Peyer's patch (tissue), 4 donors: Measurements from ENCODE around the gene MYOF. TPM values are rescaled to one million over a fixed set of nuclear protein-coding genes. Genes with fewer than 3 reads are reported as not detected.

Source experiments
- DNase-seq, 3 donors: peaks; one replicate each; pipeline ENCODE4 v3.0.0-alpha.2; 2017 to 2019
- H3K27ac ChIP-seq, 4 donors: fragments of 200-600 bp; sonication (generic); one replicate each; pipeline ENCODE4 v1.5.1; 2016 to 2019
- H3K27me3 ChIP-seq, 2 donors: fragments of 200-600 bp; sonication (generic); one replicate each; pipeline ENCODE4 v1.5.1; 2019
- H3K36me3 ChIP-seq, 3 donors: fragments of 200-600 bp; sonication (generic); one replicate each; pipeline ENCODE4 v1.5.1; 2016 to 2019
- H3K4me1 ChIP-seq, 4 donors: fragments of 200-600 bp; sonication (generic); one replicate each; pipeline ENCODE4 v1.5.1; 2016 to 2019
- H3K4me3 ChIP-seq, 4 donors: fragments of 200-600 bp; sonication (generic); 1 replicate in 3 of 4; 2 replicates in 1 of 4; pipeline ENCODE4 v1.5.1; 2016 to 2019; ENCODE audit warnings: mild to moderate bottlenecking in 1 of 4
- H3K9me3 ChIP-seq, 4 donors: fragments of 200-600 bp; sonication (generic); one replicate each; pipeline ENCODE4 v1.5.1; 2016 to 2019; ENCODE audit warnings: mild to moderate bottlenecking in 1 of 4
- POLR2A ChIP-seq, 2 donors: fragments of 450-650 bp; IDR thresholded peaks; one replicate each; pipeline ENCODE4 v1.5.1; 2017; ENCODE audit warnings: antibody characterized with exemption in 2 of 2, mild to moderate bottlenecking in 2 of 2, moderate library complexity in 2 of 2
- small RNA-seq, 2 donors: library from RNA; depleted of rRNA; stranded (forward); fragments of <200 nt; gene quantifications; one replicate each; pipeline ENCODE3, GENCODE V24; 2016
- total RNA-seq, 4 donors: library from RNA; depleted of rRNA; stranded (reverse); fragments of >200 nt; gene quantifications; one replicate each; pipeline ENCODE4 v1.1.0, GENCODE V29; 2016
- TF ChIP-seq, protein P1 (sequence below), 6 experiments: fragments of 450-650 bp in 4 of 6; fragments of 200-600 bp in 2 of 6; sonication (generic) in 1 of 6; IDR thresholded peaks; one replicate each; pipeline ENCODE4 v1.5.1; 2017 to 2019; ENCODE audit warnings: antibody characterized with exemption in 6 of 6, mild to moderate bottlenecking in 3 of 6, moderate library complexity in 1 of 6

The MYOF gene
- total RNA-seq, 4 donors from 2014 or later = 15.1 to 52.8 (median 24.4) TPM

DNA sequence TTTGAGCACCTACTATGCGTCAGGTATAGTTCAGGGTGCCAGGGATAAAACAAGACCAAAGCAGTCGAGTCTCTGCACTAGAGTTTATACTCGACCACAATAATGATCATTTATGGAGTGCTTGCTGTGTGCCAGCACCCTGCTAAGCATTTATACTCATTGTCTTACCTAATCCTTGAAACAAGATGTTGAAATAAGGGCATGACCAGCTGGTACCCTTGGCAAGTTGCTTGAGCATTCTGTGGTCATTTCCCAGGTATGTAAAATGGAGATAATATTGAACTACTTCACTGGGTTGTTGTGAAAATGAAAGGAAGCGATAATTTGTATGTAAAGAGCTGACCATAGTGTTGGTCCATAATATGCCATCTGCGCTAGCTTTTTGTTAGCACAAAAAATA is 223.0 kb downstream of the MYOF start:
- Histone ChIP-seq H3K27ac (no peak overlapping the region), H3K27me3 (no peaks in the 10 kb centered on the region), H3K4me1 (no peaks in the 10 kb centered on the region), H3K9me3 (no peaks in the 10 kb centered on the region), H3K36me3 (no peaks in the 10 kb centered on the region), H3K4me3 (no peak overlapping the region)
- TF ChIP-seq, protein P1, sequence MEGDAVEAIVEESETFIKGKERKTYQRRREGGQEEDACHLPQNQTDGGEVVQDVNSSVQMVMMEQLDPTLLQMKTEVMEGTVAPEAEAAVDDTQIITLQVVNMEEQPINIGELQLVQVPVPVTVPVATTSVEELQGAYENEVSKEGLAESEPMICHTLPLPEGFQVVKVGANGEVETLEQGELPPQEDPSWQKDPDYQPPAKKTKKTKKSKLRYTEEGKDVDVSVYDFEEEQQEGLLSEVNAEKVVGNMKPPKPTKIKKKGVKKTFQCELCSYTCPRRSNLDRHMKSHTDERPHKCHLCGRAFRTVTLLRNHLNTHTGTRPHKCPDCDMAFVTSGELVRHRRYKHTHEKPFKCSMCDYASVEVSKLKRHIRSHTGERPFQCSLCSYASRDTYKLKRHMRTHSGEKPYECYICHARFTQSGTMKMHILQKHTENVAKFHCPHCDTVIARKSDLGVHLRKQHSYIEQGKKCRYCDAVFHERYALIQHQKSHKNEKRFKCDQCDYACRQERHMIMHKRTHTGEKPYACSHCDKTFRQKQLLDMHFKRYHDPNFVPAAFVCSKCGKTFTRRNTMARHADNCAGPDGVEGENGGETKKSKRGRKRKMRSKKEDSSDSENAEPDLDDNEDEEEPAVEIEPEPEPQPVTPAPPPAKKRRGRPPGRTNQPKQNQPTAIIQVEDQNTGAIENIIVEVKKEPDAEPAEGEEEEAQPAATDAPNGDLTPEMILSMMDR (IDR thresholded peaks at IDR 0.05) = no peak
- no peak for TF ChIP-seq POLR2A (IDR thresholded peaks at IDR 0.05)
- no peak for DNase-seq

Small RNA genes within 50 kb of the gene (small RNA-seq; reads per million reads assigned to genes)
- 0 to 0.06 reads per million in 2 donors for gene RNA5SP323

Other genes starting within 250 kb of the MYOF start
- gene CEP55, start 14.3 kb upstream of the MYOF start, total RNA-seq = 10 to 100 TPM in 1 of 4 donors, 1 to 10 TPM in 3; 1.1 to 32.2 (median 4.5) TPM
- gene FFAR4, start 84.3 kb upstream of the MYOF start, total RNA-seq = 1 to 10 TPM in 2 of 4 donors, under 1 TPM in 1, not detected in 1; 0.80 to 2.5 (median 2.3) TPM
- gene RBP4, start 118.9 kb upstream of the MYOF start, total RNA-seq = 1 to 10 TPM in 2 of 4 donors, not detected in 2; 1.7 to 3.9 TPM
- gene PDE6C, start 130.2 kb upstream of the MYOF start, total RNA-seq = not detected
- gene FRA10AC1, start 220.3 kb upstream of the MYOF start, total RNA-seq = 10 to 100 TPM; 10.6 to 20.8 (median 15.4) TPM